ENCODE results near the gene HNF1A.

The HNF1A gene

DNA sequence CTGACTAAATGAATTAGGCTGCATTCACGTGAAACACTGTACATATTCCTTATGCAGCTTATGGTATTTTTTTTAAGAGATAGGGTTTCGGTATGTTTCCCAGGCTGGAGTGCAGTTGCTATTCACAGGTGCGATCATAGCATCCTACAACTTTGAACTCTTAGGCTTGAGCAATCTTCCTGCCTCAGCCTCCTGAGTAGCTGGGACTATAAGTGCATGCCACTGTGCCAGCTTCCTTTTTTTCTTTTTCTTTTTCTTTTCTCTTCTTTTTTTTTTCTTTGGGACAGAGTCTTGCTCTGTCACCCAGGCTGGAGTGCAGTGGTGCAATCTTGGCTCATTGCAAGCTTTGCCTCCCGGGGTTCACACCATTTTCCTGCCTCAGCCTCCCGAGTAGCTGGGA is 38.3 kb upstream of the HNF1A start:
- no peak overlapping the region for H3K27ac ChIP-seq (ENCODE audit: low read depth, low read length)
- no peaks in the 10 kb centered on the region for H3K27me3 ChIP-seq (ENCODE audit: low read length)
- no peaks in the 10 kb centered on the region for H3K9me2 ChIP-seq (replicated peaks; ENCODE audit: insufficient read depth, low read length)
- no peaks in the 10 kb centered on the region for H3K9me3 ChIP-seq (ENCODE audit: insufficient read depth, low read length)
- no peaks in the 10 kb centered on the region for H3K79me2 ChIP-seq (ENCODE audit: insufficient read depth, low read length)
- no peaks in the 10 kb centered on the region for H3K36me3 ChIP-seq (ENCODE audit: low read length)
- no peak overlapping the region for H2AFZ ChIP-seq (ENCODE audit: low read depth, low read length, severe bottlenecking)
- H4K20me1 ChIP-seq (ENCODE audit: low read depth, low read length) = no peaks in the 10 kb centered on the region
- no peaks in the 10 kb centered on the region for H3F3A ChIP-seq (ENCODE audit: insufficient read depth)
- no peak for TF ChIP-seq EZH2phosphoT487 (conservative IDR thresholded peaks at IDR 0.05; ENCODE audit: low read length)
- TF ChIP-seq, protein P1, sequence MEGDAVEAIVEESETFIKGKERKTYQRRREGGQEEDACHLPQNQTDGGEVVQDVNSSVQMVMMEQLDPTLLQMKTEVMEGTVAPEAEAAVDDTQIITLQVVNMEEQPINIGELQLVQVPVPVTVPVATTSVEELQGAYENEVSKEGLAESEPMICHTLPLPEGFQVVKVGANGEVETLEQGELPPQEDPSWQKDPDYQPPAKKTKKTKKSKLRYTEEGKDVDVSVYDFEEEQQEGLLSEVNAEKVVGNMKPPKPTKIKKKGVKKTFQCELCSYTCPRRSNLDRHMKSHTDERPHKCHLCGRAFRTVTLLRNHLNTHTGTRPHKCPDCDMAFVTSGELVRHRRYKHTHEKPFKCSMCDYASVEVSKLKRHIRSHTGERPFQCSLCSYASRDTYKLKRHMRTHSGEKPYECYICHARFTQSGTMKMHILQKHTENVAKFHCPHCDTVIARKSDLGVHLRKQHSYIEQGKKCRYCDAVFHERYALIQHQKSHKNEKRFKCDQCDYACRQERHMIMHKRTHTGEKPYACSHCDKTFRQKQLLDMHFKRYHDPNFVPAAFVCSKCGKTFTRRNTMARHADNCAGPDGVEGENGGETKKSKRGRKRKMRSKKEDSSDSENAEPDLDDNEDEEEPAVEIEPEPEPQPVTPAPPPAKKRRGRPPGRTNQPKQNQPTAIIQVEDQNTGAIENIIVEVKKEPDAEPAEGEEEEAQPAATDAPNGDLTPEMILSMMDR (IDR thresholded peaks at IDR 0.05; ENCODE audit: insufficient read depth, low read length, poor library complexity, severe bottlenecking) = no peak
- H3K4me3 ChIP-seq (ENCODE audit: insufficient read depth, low read length, poor library complexity, severe bottlenecking) = no peak overlapping the region
- H3K4me2 ChIP-seq (ENCODE audit: low read depth, low read length, poor library complexity, severe bottlenecking) = no peak overlapping the region
- H3K9ac ChIP-seq (ENCODE audit: low read length) = no peak overlapping the region

DNA sequence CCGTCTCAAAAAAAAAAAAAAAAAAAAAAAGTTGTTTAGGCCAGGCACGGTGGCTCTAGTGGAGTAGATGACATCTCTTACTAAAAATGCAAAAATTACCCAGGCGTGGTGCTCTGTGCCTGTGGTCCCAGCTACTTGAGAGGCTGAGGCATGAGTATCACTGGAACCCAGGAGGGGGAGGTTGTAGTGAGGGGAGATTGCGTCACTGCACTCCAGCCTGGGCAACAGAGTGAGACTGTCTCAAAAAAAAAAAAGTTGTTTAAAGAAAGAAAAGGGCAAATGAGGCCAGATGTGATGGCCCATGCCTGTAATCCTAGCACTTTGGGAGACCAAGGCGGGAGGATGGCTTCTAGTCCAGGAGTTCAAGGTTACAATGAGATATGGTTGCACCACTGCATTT is 37.5 kb upstream of the HNF1A start:
- TF ChIP-seq, protein P1 (IDR thresholded peaks at IDR 0.05; ENCODE audit: insufficient read depth, low read length, poor library complexity, severe bottlenecking) = no peak
- TF ChIP-seq EZH2phosphoT487 (conservative IDR thresholded peaks at IDR 0.05; ENCODE audit: low read length) = no peak
- Histone ChIP-seq H3K4me3 (ENCODE audit: insufficient read depth, low read length, poor library complexity, severe bottlenecking) (no peak overlapping the region), H2AFZ (ENCODE audit: low read depth, low read length, severe bottlenecking) (no peak overlapping the region), H3K4me2 (ENCODE audit: low read depth, low read length, poor library complexity, severe bottlenecking) (no peak overlapping the region), H3F3A (ENCODE audit: insufficient read depth) (no peaks in the 10 kb centered on the region), H3K36me3 (ENCODE audit: low read length) (no peaks in the 10 kb centered on the region), H3K9ac (ENCODE audit: low read length) (no peak overlapping the region), H3K9me3 (ENCODE audit: insufficient read depth, low read length) (no peaks in the 10 kb centered on the region), H3K27ac (ENCODE audit: low read depth, low read length) (no peak overlapping the region), H4K20me1 (ENCODE audit: low read depth, low read length) (no peaks in the 10 kb centered on the region), H3K9me2 (replicated peaks; ENCODE audit: insufficient read depth, low read length) (no peaks in the 10 kb centered on the region), H3K27me3 (ENCODE audit: low read length) (no peaks in the 10 kb centered on the region), H3K79me2 (ENCODE audit: insufficient read depth, low read length) (no peaks in the 10 kb centered on the region)

DNA sequence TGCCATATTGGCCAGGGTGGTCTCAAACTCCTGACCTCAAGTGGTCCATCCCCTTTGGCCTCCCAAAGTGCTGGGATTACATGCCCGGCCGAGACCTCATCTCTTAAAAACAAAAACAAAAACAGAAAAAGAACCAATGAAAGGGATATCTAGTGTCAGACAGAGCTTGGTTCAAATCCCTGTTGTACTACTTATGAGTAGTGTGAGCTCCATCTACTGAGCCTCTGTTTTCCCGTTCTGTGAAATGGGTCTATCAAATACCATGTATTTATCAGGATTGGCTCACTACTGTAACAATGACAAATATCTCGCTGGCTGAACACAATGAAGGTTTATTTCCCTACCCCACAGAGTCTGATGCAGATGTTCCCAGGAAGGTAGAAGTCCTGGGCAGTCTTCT is 36.9 kb upstream of the HNF1A start:
- no peak overlapping the region for H3K4me2 ChIP-seq (ENCODE audit: low read depth, low read length, poor library complexity, severe bottlenecking)
- H3K27ac ChIP-seq (ENCODE audit: low read depth, low read length) = no peak overlapping the region

More for the DNA sequence above, 36.9 kb upstream of the HNF1A start:
- no peaks in the 10 kb centered on the region for H4K20me1 ChIP-seq (ENCODE audit: low read depth, low read length)
- no peak overlapping the region for H3K9ac ChIP-seq (ENCODE audit: low read length)
- H3K27me3 ChIP-seq (ENCODE audit: low read length) = no peaks in the 10 kb centered on the region
- H3K4me3 ChIP-seq (ENCODE audit: insufficient read depth, low read length, poor library complexity, severe bottlenecking) = no peak overlapping the region
- no peaks in the 10 kb centered on the region for H3K9me2 ChIP-seq (replicated peaks; ENCODE audit: insufficient read depth, low read length)
- TF ChIP-seq EZH2phosphoT487 (conservative IDR thresholded peaks at IDR 0.05; ENCODE audit: low read length) = no peak
- TF ChIP-seq, protein P1 (IDR thresholded peaks at IDR 0.05; ENCODE audit: insufficient read depth, low read length, poor library complexity, severe bottlenecking) = no peak
- no peaks in the 10 kb centered on the region for H3K9me3 ChIP-seq (ENCODE audit: insufficient read depth, low read length)
- no peak overlapping the region for H2AFZ ChIP-seq (ENCODE audit: low read depth, low read length, severe bottlenecking)
- no peaks in the 10 kb centered on the region for H3K79me2 ChIP-seq (ENCODE audit: insufficient read depth, low read length)
- no peaks in the 10 kb centered on the region for H3K36me3 ChIP-seq (ENCODE audit: low read length)
- H3F3A ChIP-seq (ENCODE audit: insufficient read depth) = no peaks in the 10 kb centered on the region
